RWPE1 (cell line): ENCODE measurements around the gene OGFOD3.
"Not testable (repeated sequence)": the region's sequence is repeated elsewhere in the genome, so short reads cannot be mapped to it uniquely, and the experiment has no call there.

ENCODE experiments used
- CTCF ChIA-PET: fragments of 350-600 bp; sonication (Branson Sonifier 250); formaldehyde crosslinking; extraction: SDS; loops from one replicate; lab custom pipeline; 2021; lab: Yijun Ruan, JAX
- POLR2A ChIA-PET: fragments of 400-600 bp; formaldehyde crosslinking; extraction: SDS; loops from one replicate; lab custom pipeline; 2020; ENCODE audit warnings: antibody characterized with exemption; ENCODE audit not compliant: low non-redundant PET; lab: Yijun Ruan, JAX
- DNase-seq: peaks from one replicate; pipeline ENCODE4 v3.0.0; 2012; ENCODE audit warnings: low spot score
- H3K27ac ChIP-seq: fragments of 450-650 bp; 2 replicates; pipeline ENCODE4 v1.5.1; 2017
- TF ChIP-seq, protein P1 (sequence below): fragments of 450-650 bp; conservative IDR thresholded peaks from 2 replicates; pipeline ENCODE4 v1.5.1; 2017; ENCODE audit warnings: low read depth, mild to moderate bottlenecking

OGFOD3 gene

DNA sequence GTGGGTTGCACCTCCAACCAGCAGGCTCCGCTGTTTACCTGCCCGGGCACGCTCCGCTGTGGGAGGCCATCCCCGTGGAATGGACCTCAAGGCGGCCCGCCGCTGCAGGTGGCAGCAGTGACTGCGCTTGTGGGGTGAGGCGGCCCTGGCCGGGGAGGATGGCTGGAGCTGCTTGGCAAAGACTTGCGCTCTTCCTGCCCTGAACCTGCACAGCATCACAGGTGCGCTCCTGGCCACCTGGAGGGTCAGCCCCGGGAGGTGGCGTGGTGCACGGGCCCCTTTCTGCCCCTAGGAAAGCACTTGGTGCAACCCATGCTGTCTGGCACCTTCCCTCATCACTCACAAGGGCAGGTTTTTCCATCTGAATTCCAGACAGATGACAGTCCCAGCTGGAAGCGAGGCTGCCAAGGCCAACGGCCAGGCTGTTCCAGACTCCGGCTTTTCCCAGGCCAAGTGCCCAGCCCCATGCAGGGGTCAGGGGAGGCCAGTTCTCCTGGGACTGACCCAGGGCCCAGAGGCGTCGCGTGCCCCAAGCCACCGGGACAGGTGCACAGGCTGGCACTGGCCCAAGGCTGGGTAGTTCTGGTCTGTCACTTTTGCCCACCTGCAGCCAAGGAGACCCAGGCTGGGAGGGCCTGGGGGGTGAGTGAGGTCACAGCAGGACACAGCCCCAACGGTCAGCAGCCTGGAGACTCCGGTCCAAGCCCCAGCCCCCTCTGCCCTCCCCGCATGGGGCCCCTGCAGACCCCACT, 33.5 kb downstream of the OGFOD3 start:
- POLR2A ChIA-PET = no interaction called here
- H3K27ac ChIP-seq = peak overlapping the region; percentile 74
- CTCF ChIA-PET = interaction anchor here (0.6 to 1.2 kb wide), 9 partner anchors 9 to 369 kb away, joined by 3 to 6 read pairs (median 3); partner anchors contain the start of gene UTS2R
- TF ChIP-seq, protein P1, sequence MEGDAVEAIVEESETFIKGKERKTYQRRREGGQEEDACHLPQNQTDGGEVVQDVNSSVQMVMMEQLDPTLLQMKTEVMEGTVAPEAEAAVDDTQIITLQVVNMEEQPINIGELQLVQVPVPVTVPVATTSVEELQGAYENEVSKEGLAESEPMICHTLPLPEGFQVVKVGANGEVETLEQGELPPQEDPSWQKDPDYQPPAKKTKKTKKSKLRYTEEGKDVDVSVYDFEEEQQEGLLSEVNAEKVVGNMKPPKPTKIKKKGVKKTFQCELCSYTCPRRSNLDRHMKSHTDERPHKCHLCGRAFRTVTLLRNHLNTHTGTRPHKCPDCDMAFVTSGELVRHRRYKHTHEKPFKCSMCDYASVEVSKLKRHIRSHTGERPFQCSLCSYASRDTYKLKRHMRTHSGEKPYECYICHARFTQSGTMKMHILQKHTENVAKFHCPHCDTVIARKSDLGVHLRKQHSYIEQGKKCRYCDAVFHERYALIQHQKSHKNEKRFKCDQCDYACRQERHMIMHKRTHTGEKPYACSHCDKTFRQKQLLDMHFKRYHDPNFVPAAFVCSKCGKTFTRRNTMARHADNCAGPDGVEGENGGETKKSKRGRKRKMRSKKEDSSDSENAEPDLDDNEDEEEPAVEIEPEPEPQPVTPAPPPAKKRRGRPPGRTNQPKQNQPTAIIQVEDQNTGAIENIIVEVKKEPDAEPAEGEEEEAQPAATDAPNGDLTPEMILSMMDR = peak; percentile 70
- DNase-seq = peak; percentile 92

DNA sequence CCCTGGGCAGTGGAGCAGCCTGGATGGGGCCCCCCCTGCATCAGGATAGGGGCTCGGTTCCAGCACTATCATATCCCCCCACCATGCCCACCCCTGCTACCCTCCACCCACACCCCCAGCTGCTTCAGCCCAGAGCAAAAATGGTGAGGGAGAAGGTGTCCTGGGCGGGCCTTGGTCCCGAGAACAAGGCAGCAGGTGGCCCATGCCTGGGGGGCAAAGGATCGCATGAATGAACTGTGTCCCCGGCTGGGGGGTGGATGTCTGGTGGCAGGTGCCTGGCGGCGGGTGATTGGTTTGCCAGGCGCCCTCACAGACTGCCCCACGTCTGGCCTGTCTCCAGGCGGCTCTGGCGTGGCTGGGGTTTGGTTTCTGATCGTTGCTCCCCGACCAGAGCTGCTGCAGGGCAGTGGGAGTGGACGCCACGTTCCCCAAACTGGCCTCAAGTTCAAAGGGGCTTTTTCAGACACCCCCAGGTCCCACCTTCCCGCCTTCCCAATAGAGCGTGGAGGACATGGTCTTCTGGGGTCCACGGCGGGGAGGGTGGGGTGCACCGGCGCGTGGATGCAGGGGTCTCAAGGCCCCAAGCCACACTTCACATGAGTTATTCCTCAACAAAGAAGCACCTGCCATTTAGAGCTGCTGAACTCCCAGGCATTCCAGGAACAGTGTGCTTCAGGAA, 34.2 kb downstream of the OGFOD3 start:
- DNase-seq = no peak
- H3K27ac ChIP-seq = peak overlapping the region; percentile 74
- ChIA-PET CTCF (interaction anchor here (0.5 to 1.2 kb wide), 8 partner anchors 11 to 583 kb away, joined by 3 to 6 read pairs (median 3); partner anchors contain the start of gene UTS2R), POLR2A (no interaction called here)
- TF ChIP-seq, protein P1 = no peak

DNA sequence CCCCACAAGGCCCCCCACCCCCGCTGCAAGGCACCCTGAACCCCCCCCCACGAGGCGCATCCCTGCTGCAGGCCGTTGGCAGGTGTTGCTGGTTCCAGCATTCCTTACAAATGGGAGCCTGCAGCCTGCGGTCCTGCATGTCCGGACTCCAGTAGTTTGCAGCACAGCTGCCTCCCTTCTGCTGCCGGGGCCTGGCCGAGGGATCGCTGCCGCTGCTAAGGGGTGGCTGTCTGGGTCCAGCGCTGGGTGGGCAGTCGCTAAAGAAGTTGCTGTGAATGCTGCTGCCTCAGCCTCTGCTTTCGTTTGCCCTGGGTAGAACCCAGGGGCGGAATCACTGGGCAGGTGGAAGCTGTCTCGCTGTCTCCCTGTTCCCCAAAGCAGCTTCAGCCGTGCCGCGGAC, 35.0 kb downstream of the OGFOD3 start:
- ChIA-PET CTCF (interaction anchor here (0.5 to 1.2 kb wide), 3 partner anchors 13 to 584 kb away, joined by 3 to 4 read pairs (median 3); no protein-coding TSS in a partner anchor), POLR2A (no interaction called here)
- H3K27ac ChIP-seq = peak overlapping the region; percentile 74; the same call in 1 of the 2 replicates
- DNase-seq = no peak
- TF ChIP-seq, protein P1 = no peak

DNA sequence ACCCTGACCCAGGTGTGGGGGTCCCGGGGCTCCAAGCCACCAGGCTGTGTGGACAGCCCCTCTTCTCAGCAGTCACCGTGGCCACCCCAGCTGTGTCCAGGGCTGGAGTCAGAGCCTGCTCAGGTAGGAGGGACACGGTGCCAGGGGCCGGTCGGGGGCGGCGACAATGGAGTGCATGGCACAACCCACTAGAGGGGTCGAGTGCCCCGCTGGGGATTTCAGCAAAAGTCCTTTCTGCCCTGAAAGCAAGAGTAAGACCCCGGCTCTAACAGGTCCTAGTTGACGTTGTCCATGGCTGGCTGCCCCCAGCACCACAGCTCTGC, 35.5 kb downstream of the OGFOD3 start:
- TF ChIP-seq, protein P1 = no peak
- DNase-seq = no peak
- POLR2A ChIA-PET = no interaction called here
- CTCF ChIA-PET = no interaction called here
- no peak overlapping the region for H3K27ac ChIP-seq

DNA sequence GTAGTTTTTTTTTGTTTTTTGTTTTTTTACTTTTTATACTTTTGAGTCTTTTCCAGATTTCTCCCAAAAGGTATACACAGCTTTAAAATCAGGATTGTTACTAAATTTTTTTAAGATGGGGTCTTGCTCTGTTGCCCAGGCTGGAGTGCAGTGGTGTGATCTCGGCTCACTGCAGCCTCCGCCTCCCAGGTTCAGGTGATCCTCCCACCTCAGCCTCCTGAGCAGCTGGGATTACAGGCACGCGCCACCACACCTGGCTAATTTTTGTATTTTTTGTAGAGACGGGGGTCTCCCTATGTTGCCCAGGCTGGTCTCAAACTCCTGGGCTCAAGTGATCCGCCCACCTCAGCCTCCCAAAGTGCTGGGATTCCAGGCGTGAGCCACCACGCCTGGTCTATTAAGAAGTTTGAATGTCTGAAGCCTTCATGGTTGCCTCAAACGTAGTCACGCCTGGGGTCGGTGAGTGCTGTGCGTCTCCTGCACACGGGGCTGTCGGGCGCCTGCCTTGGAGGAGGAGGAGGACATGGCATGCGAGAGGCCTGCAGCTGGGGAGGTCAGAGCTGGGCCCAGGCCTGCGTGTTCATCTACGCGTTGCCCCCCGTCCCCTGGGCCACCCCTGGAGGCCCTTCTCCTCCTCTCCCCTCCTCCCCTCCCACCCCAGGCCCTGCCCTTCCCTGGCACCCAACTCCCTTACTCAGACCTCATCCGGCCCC, 36.0 kb downstream of the OGFOD3 start:
- POLR2A ChIA-PET, H3K27ac ChIP-seq, DNase-seq: not testable (repeated sequence)
- CTCF ChIA-PET = interaction anchor here (0.6 kb wide), 1 partner anchor 199 kb away, joined by 3 read pairs; no protein-coding TSS in a partner anchor

DNA sequence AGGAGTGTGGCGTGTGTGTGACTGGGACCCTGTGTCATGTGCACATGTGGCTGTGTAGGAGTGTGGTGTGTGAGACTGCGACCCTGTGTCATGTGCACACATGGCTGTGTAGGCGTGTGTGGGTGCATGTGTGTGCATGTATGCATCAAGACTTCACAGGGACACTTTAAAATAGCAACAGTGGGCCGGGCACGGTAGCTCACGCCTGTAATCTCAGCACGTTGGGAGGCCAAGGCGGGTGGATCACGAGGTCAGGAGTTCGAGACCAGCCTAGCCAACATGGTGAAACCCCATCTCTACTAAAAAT, 36.7 kb downstream of the OGFOD3 start:
- DNase-seq, POLR2A ChIA-PET, H3K27ac ChIP-seq: not testable (repeated sequence)
- CTCF ChIA-PET = interaction anchor here (0.6 kb wide), 1 partner anchor 200 kb away, joined by 3 read pairs; no protein-coding TSS in a partner anchor

DNA sequence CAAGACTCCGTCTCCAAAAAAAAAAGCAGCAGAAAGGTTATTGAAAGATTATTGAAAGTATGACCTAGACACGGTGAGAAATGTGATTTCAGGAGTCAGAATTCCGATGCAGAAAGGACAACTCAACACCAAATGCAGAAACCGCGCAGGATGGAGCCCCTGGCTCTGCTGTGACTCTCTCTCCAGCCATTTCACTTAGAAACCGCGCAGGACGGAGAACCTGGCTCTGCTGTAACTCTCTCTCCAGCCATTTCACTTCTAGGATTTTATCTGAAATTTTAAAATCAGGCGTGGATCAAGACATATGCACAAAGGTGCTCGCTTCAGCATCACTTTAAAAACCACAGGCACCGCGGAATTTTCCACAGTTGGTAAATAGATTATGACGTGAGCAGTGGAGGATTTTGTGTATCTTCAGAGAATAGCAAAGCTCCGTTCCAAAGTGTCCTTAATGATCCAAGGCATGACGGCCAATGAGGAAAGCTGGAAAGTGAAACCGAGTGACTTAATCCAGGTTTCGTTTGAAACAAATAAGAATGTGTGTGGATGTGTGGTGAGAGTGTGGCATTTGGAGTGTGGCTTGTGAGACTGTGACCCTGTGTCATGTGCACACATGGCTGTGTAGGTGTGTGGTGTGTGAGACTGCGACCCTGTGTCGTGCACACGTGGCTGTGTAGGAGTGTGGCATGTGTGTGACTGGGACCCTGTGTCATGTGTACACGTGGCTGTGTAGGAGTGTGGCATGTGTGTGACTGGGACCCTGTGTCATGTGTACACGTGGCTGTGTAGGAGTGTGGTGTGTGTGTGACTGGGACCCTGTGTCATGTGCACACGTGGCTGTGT, 37.3 kb downstream of the OGFOD3 start:
- no peak for DNase-seq
- no peak overlapping the region for H3K27ac ChIP-seq
- ChIA-PET CTCF (no interaction called here), POLR2A (no interaction called here)
- TF ChIP-seq, protein P1 = no peak
